GM23248 (cell line): ENCODE data around the gene MRPL33. TPM values are rescaled to one million over a fixed set of nuclear protein-coding genes. Genes with fewer than 3 reads are reported as not detected.

Experiments used
- DNase-seq: peaks from one replicate; pipeline ENCODE4 v3.0.0-alpha.2; 2015
- H2AFZ ChIP-seq: fragments of 200-600 bp; sonication (generic); 2 replicates; pipeline ENCODE4 v1.6.1; 2016; ENCODE audit warnings: antibody characterized with exemption
- H3F3A ChIP-seq: fragments of 200-600 bp; sonication (generic); 2 replicates; pipeline ENCODE4 v1.6.1; 2016; ENCODE audit warnings: mild to moderate bottlenecking, antibody characterized with exemption, mixed run types; ENCODE audit not compliant: insufficient read depth
- H3K27ac ChIP-seq: fragments of 200-600 bp; sonication (generic); 2 replicates; pipeline ENCODE4 v1.5.1; 2016; ENCODE audit warnings: mild to moderate bottlenecking
- H3K27me3 ChIP-seq: fragments of 200-600 bp; sonication (generic); replicated peaks from 2 replicates; pipeline ENCODE4 v1.6.1; 2016; ENCODE audit warnings: mild to moderate bottlenecking; ENCODE audit not compliant: insufficient read depth
- H3K36me3 ChIP-seq: fragments of 200-600 bp; sonication (generic); 2 replicates; pipeline ENCODE4 v1.6.1; 2016; ENCODE audit warnings: low read depth, mild to moderate bottlenecking
- H3K4me1 ChIP-seq: fragments of 200-600 bp; sonication (generic); 2 replicates; pipeline ENCODE4 v1.6.1; 2016; ENCODE audit warnings: mild to moderate bottlenecking; ENCODE audit not compliant: insufficient read depth
- H3K4me2 ChIP-seq: fragments of 200-600 bp; sonication (generic); one replicate; pipeline ENCODE4 v1.6.1; 2016; ENCODE audit warnings: mild to moderate bottlenecking; ENCODE audit not compliant: unreplicated experiment
- H3K4me3 ChIP-seq: fragments of 200-600 bp; sonication (generic); 2 replicates; pipeline ENCODE4 v1.5.1; 2016; ENCODE audit warnings: mild to moderate bottlenecking
- H3K79me2 ChIP-seq: fragments of 200-600 bp; sonication (generic); 2 replicates; pipeline ENCODE4 v1.6.1; 2016; ENCODE audit warnings: mild to moderate bottlenecking; ENCODE audit not compliant: insufficient read depth
- H3K9ac ChIP-seq: fragments of 200-600 bp; sonication (generic); 2 replicates; pipeline ENCODE4 v1.6.1; 2016; ENCODE audit warnings: mild to moderate bottlenecking
- H3K9me2 ChIP-seq: fragments of 200-600 bp; sonication (generic); 2 replicates; pipeline ENCODE4 v1.6.1; 2016; ENCODE audit warnings: mixed run types, mild to moderate bottlenecking, moderate library complexity; ENCODE audit not compliant: insufficient read depth
- H3K9me3 ChIP-seq: fragments of 200-600 bp; sonication (generic); one replicate; pipeline ENCODE4 v1.6.1; 2017; ENCODE audit warnings: low read depth
- H4K20me1 ChIP-seq: fragments of 200-600 bp; sonication (generic); 2 replicates; pipeline ENCODE4 v1.6.0; 2016; ENCODE audit not compliant: insufficient read depth
- EZH2 ChIP-seq: fragments of 200-600 bp; sonication (generic); IDR thresholded peaks from 2 replicates; pipeline ENCODE4 v1.6.1; 2018; ENCODE audit warnings: antibody characterized with exemption, mild to moderate bottlenecking; ENCODE audit not compliant: insufficient read depth, poor library complexity, severe bottlenecking
- EZH2phosphoT487 ChIP-seq: fragments of 200-600 bp; sonication (generic); IDR thresholded peaks from 2 replicates; pipeline ENCODE4 v1.6.1; 2018; ENCODE audit warnings: antibody characterized with exemption, moderate library complexity, mild to moderate bottlenecking, low read depth; ENCODE audit not compliant: insufficient read depth
- WGBS, 2 experiments: methylation state at CpG; one replicate each; pipeline ENCODE4 v1.1.6; 2015 to 2017; ENCODE audit warnings: low lambda C conversion rate in 2 of 2, low coverage in 1 of 2; ENCODE audit errors: missing lambda C conversion rate in 2 of 2; 5-methylcytosine and 5-hydroxymethylcytosine counted together
- in situ Hi-C: fragments of 300-500 bp; cut with MboI; formaldehyde crosslinking; loops from 2 replicates; pipeline ENCODE4 v1.15.0; 2020
- polyA plus RNA-seq: library from polyadenylated mRNA; unstranded; fragments of >200 nt; fragmentation: Nextera tagmentation; extraction: Ambion mirVana; gene quantifications from 2 replicates; pipeline ENCODE4 v1.2.1, GENCODE V29; 2016
- total RNA-seq: library from RNA; depleted of rRNA; stranded (reverse); fragments of >200 nt; shearing (Covaris generic); gene quantifications from 2 replicates; pipeline ENCODE4 v1.2.3, GENCODE V29; 2014; rRNA removed

The MRPL33 gene
- total and polyA plus RNA-seq, 2 experiments from 2014 or later = 70.8 to 340 TPM

- DNase-seq = no peak
- H4K20me1 ChIP-seq = no peaks in the 10 kb centered on the region
- H3K4me1 ChIP-seq = 0 out of 2 replicates have a peak, but pooled peaks cover 3% of the 10 kb centered on the region
- peaks cover 5% of the 10 kb centered on the region for H3K9me3 ChIP-seq
- WGBS, 2 experiments = 42 to 44% methylated on average over 5 of the region's 5 CpGs
- no peak for TF ChIP-seq EZH2phosphoT487
- TF ChIP-seq EZH2 = no peak
- H3K9ac ChIP-seq = no peak overlapping the region
- H3K4me3 ChIP-seq = no peak overlapping the region
- H3K9me2 ChIP-seq = no peaks in the 10 kb centered on the region
- H2AFZ ChIP-seq = no peak overlapping the region
- no peaks in the 10 kb centered on the region for H3K36me3 ChIP-seq
- no peak overlapping the region for H3K4me2 ChIP-seq
- no peaks in the 10 kb centered on the region for H3K27me3 ChIP-seq
- no peaks in the 10 kb centered on the region for H3K79me2 ChIP-seq
- H3K27ac ChIP-seq = no peak overlapping the region
- no peaks in the 10 kb centered on the region for H3F3A ChIP-seq
- in situ Hi-C loops = no loop called here
These were observed 51.6 kb downstream of the MRPL33 start for GRCh38 chr2:27823135-27823534.

- Histone ChIP-seq H3K9me2 (no peaks in the 10 kb centered on the region), H3K4me2 (no peak overlapping the region), H3K4me1 (0 out of 2 replicates have a peak, but pooled peaks cover 3% of the 10 kb centered on the region), H3K79me2 (no peaks in the 10 kb centered on the region), H3K36me3 (no peaks in the 10 kb centered on the region), H3K27me3 (no peaks in the 10 kb centered on the region), H3K27ac (no peak overlapping the region), H3K9ac (no peak overlapping the region), H2AFZ (no peak overlapping the region), H3F3A (no peaks in the 10 kb centered on the region), H3K4me3 (no peak overlapping the region), H4K20me1 (no peaks in the 10 kb centered on the region), H3K9me3 (peaks cover 5% of the 10 kb centered on the region)
- TF ChIP-seq EZH2 (no peak), EZH2phosphoT487 (no peak)
- in situ Hi-C loops = no loop called here
- 86 to 90% methylated on average over 5 of the region's 5 CpGs for WGBS, 2 experiments
- no peak for DNase-seq
These were observed 52.0 kb downstream of the MRPL33 start for GRCh38 chr2:27823569-27823968.

DNA sequence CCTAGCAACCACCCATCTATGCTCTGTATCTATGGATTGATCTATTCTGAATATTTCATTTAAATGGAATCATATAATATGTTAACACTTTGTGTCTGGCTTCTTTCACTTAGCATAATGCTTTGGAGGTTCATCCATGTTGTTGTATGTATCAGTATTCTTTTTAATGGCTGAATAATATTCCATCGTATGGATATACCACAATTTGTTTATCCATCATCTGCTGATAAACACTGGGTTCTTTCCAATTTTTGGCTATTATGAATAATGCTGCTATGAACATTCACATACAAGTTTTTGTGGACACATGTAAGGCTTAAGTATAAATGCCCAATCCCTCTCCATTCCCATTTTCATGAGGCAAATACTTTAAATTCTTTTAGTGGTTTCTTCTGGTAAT, 52.9 kb downstream of the MRPL33 start:
- H3K27ac ChIP-seq = no peak overlapping the region
- no peak for TF ChIP-seq EZH2
- no peak overlapping the region for H3K9ac ChIP-seq
- no peak overlapping the region for H3K4me2 ChIP-seq
- H3K4me3 ChIP-seq = no peak overlapping the region
- no peaks in the 10 kb centered on the region for H3K9me2 ChIP-seq
- H3K4me1 ChIP-seq = 0 out of 2 replicates have a peak, but pooled peaks cover 3% of the 10 kb centered on the region
- no peak for DNase-seq
- no peak overlapping the region for H2AFZ ChIP-seq
- no peaks in the 10 kb centered on the region for H3K27me3 ChIP-seq
- no peaks in the 10 kb centered on the region for H3F3A ChIP-seq
- no peaks in the 10 kb centered on the region for H4K20me1 ChIP-seq
- in situ Hi-C loops = no loop called here
- no peaks in the 10 kb centered on the region for H3K36me3 ChIP-seq
- no peaks in the 10 kb centered on the region for H3K79me2 ChIP-seq
- peaks cover 5% of the 10 kb centered on the region for H3K9me3 ChIP-seq
- 98 to 100% methylated on average over 1 of the region's 1 CpG for WGBS, 2 experiments

DNA sequence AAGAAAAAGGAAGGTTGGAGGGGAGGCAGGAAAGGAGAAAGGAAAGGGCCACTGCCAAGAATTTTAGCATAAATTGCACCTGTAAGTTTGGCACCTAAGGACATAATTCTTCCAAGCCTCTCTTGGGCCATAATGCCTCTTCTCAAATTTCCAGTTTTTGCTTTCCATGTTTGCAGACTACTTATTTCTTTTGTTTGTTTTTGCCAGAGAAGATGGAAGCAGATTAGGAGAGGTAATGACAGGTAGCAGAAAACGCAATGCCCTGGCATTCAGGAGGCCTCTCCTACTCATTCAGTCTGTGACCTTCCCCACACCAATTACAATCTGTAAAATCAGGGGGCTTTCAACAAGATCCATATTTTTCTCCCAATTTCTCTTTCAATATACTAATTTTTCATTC, 56.8 kb downstream of the MRPL33 start:
- TF ChIP-seq EZH2 = no peak
- TF ChIP-seq EZH2phosphoT487 = no peak
- no peaks in the 10 kb centered on the region for H3K9me2 ChIP-seq
- no peak overlapping the region for H3K9ac ChIP-seq
- no peak overlapping the region for H3K4me3 ChIP-seq
- WGBS, 2 experiments = 96 to 100% methylated on average over 1 of the region's 1 CpG
- in situ Hi-C loops = no loop called here
- H3F3A ChIP-seq = peaks cover 8% of the 10 kb centered on the region; the same call in 1 of the 2 replicates
- no peak for DNase-seq
- H3K27ac ChIP-seq = no peak overlapping the region
- no peaks in the 10 kb centered on the region for H3K79me2 ChIP-seq
- H3K4me1 ChIP-seq = peaks cover 23% of the 10 kb centered on the region
- H3K9me3 ChIP-seq = peaks cover 5% of the 10 kb centered on the region
- no peak overlapping the region for H2AFZ ChIP-seq
- no peaks in the 10 kb centered on the region for H3K36me3 ChIP-seq
- no peaks in the 10 kb centered on the region for H4K20me1 ChIP-seq
- no peak overlapping the region for H3K4me2 ChIP-seq
- H3K27me3 ChIP-seq = no peaks in the 10 kb centered on the region

Other genes with a start within 250 kb of the MRPL33 start
- 13.3 and 16.1 TPM in 2 replicates for gene ZNF512, start 188.7 kb upstream of the MRPL33 start, total RNA-seq
- 13.7 and 16.7 TPM in 2 replicates for gene ZNF512, start 188.7 kb upstream of the MRPL33 start, polyA plus RNA-seq
- 1.6 and 3.4 TPM in 2 replicates for gene CCDC121, start 142.7 kb upstream of the MRPL33 start, total RNA-seq
- 0.50 and 0.87 TPM in 2 replicates for gene CCDC121, start 142.7 kb upstream of the MRPL33 start, polyA plus RNA-seq
- 24.7 and 25.1 TPM in 2 replicates for gene GPN1, start 142.7 kb upstream of the MRPL33 start, total RNA-seq
- 41.4 and 42.4 TPM in 2 replicates for gene GPN1, start 142.7 kb upstream of the MRPL33 start, polyA plus RNA-seq
- 24.6 and 25.3 TPM in 2 replicates for gene SUPT7L, start 108.1 kb upstream of the MRPL33 start, total RNA-seq
- gene SUPT7L, start 108.1 kb upstream of the MRPL33 start, polyA plus RNA-seq = 22.0 and 23.3 TPM in 2 replicates
- 21.0 and 23.9 TPM in 2 replicates for gene SLC4A1AP, start 107.8 kb upstream of the MRPL33 start, total RNA-seq
- 22.4 and 24.4 TPM in 2 replicates for gene SLC4A1AP, start 107.8 kb upstream of the MRPL33 start, polyA plus RNA-seq
- 2.8 and 3.0 TPM in 2 replicates for gene RBKS, start 118.7 kb downstream of the MRPL33 start, total RNA-seq
- 3.6 and 4.0 TPM in 2 replicates for gene RBKS, start 118.7 kb downstream of the MRPL33 start, polyA plus RNA-seq
- gene BABAM2, start 119.0 kb downstream of the MRPL33 start, total RNA-seq = 22.8 and 35.2 TPM in 2 replicates
- gene BABAM2, start 119.0 kb downstream of the MRPL33 start, polyA plus RNA-seq = 45.6 and 46.1 TPM in 2 replicates